HG02884 (cell line): ENCODE results near the gene ARRB1.

ENCODE experiments used
- ATAC-seq: cut with Tn5 transposase; IDR thresholded peaks from one replicate; pipeline ENCODE4 v1.9.1; 2021; ENCODE audit warnings: mild to moderate bottlenecking, moderate library complexity; ENCODE audit not compliant: unreplicated experiment

Gene ARRB1

GRCh38 chr11:75238595-75239440 is 112.6 kb downstream of the ARRB1 start:
- ATAC-seq: no peak

- ATAC-seq: no peak
Measured at GRCh38 chr11:75237050-75237449, 114.4 kb downstream of the ARRB1 start.

DNA sequence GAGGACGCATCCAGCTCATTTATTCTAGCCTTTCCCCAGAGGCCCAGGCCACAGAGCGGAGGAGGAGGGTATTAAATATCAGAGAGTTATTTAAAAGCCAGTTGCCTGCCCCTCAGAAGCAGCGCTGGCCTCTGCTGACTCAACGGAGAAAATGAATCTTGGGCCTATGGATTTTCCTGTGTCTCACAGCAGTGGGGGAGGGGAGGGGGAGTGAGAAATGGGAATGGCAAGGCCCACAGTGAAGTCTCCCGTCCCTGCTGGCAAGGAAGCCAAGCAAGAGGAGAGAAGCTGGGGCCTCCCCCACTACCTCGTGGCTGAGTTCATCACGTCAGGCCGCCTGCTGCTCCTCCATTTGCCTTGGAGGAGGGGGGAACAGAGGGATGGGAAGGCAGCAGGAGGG is 115.4 kb downstream of the ARRB1 start:
- no peak for ATAC-seq

GRCh38 chr11:75233754-75234172 is 117.7 kb downstream of the ARRB1 start:
- ATAC-seq: no peak

GRCh38 chr11:75230621-75231020 is 120.8 kb downstream of the ARRB1 start:
- ATAC-seq: no peak

GRCh38 chr11:75229466-75229865 is 122.0 kb downstream of the ARRB1 start:
- ATAC-seq: no peak

- ATAC-seq: no peak
Measured at GRCh38 chr11:75225794-75226193, 125.7 kb downstream of the ARRB1 start.

- no peak for ATAC-seq
Measured at GRCh38 chr11:75223954-75224643, 127.4 kb downstream of the ARRB1 start.

GRCh38 chr11:75219869-75220268 is 131.6 kb downstream of the ARRB1 start:
- no peak for ATAC-seq

GRCh38 chr11:75214843-75215242 is 136.6 kb downstream of the ARRB1 start:
- ATAC-seq: no peak

- no peak for ATAC-seq
Measured at GRCh38 chr11:75214411-75214821, 137.0 kb downstream of the ARRB1 start.
